Measurements from ENCODE around the gene CCN5.

Gene CCN5

GRCh38 chr20:44735816-44736169, 20.6 kb downstream of the CCN5 start:
- no peak for DNase-seq (ENCODE audit: extremely low read depth in 1 of 2, low read depth in 1 of 2)

GRCh38 chr20:44736170-44737021, 21.2 kb downstream of the CCN5 start:
- DNase-seq (ENCODE audit: extremely low read depth in 1 of 2, low read depth in 1 of 2) = no peak

GRCh38 chr20:44737116-44737515, 21.9 kb downstream of the CCN5 start:
- no peak for DNase-seq (ENCODE audit: extremely low read depth in 1 of 2, low read depth in 1 of 2)

- DNase-seq (ENCODE audit: extremely low read depth in 1 of 2, low read depth in 1 of 2) = no peak
These were observed 23.8 kb downstream of the CCN5 start for GRCh38 chr20:44738813-44739477.

GRCh38 chr20:44739942-44740341, 24.8 kb downstream of the CCN5 start:
- DNase-seq (ENCODE audit: extremely low read depth in 1 of 2, low read depth in 1 of 2) = no peak

- no peak for DNase-seq (ENCODE audit: extremely low read depth in 1 of 2, low read depth in 1 of 2)
These were observed 27.3 kb downstream of the CCN5 start for GRCh38 chr20:44742304-44743079.

GRCh38 chr20:44743080-44743701, 28.0 kb downstream of the CCN5 start:
- DNase-seq (ENCODE audit: extremely low read depth in 1 of 2, low read depth in 1 of 2) = no peak

GRCh38 chr20:44743916-44744655, 28.9 kb downstream of the CCN5 start:
- DNase-seq (ENCODE audit: extremely low read depth in 1 of 2, low read depth in 1 of 2) = no peak

- no peak for DNase-seq (ENCODE audit: extremely low read depth in 1 of 2, low read depth in 1 of 2)
These were observed 30.0 kb downstream of the CCN5 start for GRCh38 chr20:44745122-44745597.

- DNase-seq (ENCODE audit: extremely low read depth in 1 of 2, low read depth in 1 of 2) = peak in 1 of 2 donors; percentile 9
These were observed 30.6 kb downstream of the CCN5 start, which contains the start of gene KCNK15 for GRCh38 chr20:44745598-44746366. Gene KCNK15, plus strand, starts transcription at chr20:44745865. Its CDS starts 46 bp downstream, at chr20:44745911.

- DNase-seq (ENCODE audit: extremely low read depth in 1 of 2, low read depth in 1 of 2) = no peak
These were observed 31.4 kb downstream of the CCN5 start for GRCh38 chr20:44746367-44747165.

- DNase-seq (ENCODE audit: extremely low read depth in 1 of 2, low read depth in 1 of 2) = peak in 1 of 2 donors; percentile 30
These were observed 32.2 kb downstream of the CCN5 start for GRCh38 chr20:44747166-44748004.

- no peak for DNase-seq (ENCODE audit: extremely low read depth in 1 of 2, low read depth in 1 of 2)
These were observed 32.8 kb downstream of the CCN5 start for GRCh38 chr20:44748005-44748370.

GRCh38 chr20:44750081-44750805, 35.1 kb downstream of the CCN5 start:
- DNase-seq (ENCODE audit: extremely low read depth in 1 of 2, low read depth in 1 of 2) = no peak

GRCh38 chr20:44752099-44752931, 37.1 kb downstream of the CCN5 start:
- no peak for DNase-seq (ENCODE audit: extremely low read depth in 1 of 2, low read depth in 1 of 2)

GRCh38 chr20:44754554-44754953, 39.4 kb downstream of the CCN5 start:
- DNase-seq (ENCODE audit: extremely low read depth in 1 of 2, low read depth in 1 of 2) = no peak

Measured in activated CD8-positive, alpha-beta memory T cell treated with anti-CD3 and anti-CD28 coated beads for 1 hour (primary cell).